ENCODE data around the gene TMEM198. TPM values are rescaled to one million over a fixed set of nuclear protein-coding genes. Genes with fewer than 3 reads are reported as not detected.

The TMEM198 gene
- total RNA-seq, 1 experiment from 2014 or later = 2.3 TPM

DNA sequence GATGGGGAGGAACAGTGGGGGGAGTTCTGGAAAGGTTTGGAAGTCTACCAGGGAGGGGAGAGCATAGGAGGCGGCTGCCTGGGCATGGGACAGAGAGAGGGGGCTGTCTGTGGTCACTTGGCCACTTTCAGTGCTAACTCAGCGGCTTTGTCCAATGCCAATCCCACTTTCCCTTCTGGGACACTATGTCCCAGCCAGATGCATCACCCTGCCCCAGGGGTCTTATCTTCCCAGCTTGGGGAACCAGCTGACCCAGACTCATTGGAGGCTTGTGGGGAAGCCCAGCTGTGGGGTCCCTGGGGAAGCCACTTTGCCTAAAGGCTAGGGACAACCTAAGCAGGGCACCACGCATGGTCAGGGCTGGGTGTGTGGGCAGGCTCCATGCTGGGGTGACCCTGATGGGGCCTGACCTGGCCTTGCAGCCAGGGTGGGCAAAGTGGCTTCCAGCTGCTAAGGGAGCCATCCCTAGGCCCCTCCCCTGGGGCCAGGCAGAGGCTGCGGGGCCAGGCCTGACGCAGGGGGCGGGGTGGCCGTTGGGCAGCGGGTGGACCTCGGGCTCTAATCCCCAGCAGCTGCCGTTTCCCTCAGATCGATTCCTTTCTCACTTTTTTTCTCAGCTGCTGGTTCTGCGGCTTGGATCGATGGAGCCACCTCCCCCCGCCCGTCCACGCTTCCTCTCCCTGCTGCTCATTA lies 31.2 kb upstream of the TMEM198 start:
- DNase-seq (ENCODE audit: low read depth, low spot score) (no peak), ATAC-seq (no peak)
- intact Hi-C loops (cut with micrococcal nuclease; ENCODE audit: unreplicated experiment) = no loop called here
- POLR2A ChIA-PET = no interaction called here
- BruUV-seq (replicated peaks) = no TSS peak
- TF ChIP-seq, protein P1, sequence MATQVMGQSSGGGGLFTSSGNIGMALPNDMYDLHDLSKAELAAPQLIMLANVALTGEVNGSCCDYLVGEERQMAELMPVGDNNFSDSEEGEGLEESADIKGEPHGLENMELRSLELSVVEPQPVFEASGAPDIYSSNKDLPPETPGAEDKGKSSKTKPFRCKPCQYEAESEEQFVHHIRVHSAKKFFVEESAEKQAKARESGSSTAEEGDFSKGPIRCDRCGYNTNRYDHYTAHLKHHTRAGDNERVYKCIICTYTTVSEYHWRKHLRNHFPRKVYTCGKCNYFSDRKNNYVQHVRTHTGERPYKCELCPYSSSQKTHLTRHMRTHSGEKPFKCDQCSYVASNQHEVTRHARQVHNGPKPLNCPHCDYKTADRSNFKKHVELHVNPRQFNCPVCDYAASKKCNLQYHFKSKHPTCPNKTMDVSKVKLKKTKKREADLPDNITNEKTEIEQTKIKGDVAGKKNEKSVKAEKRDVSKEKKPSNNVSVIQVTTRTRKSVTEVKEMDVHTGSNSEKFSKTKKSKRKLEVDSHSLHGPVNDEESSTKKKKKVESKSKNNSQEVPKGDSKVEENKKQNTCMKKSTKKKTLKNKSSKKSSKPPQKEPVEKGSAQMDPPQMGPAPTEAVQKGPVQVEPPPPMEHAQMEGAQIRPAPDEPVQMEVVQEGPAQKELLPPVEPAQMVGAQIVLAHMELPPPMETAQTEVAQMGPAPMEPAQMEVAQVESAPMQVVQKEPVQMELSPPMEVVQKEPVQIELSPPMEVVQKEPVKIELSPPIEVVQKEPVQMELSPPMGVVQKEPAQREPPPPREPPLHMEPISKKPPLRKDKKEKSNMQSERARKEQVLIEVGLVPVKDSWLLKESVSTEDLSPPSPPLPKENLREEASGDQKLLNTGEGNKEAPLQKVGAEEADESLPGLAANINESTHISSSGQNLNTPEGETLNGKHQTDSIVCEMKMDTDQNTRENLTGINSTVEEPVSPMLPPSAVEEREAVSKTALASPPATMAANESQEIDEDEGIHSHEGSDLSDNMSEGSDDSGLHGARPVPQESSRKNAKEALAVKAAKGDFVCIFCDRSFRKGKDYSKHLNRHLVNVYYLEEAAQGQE (IDR thresholded peaks at IDR 0.05; ENCODE audit: insufficient read depth in 1 of 2, low read depth in 2 of 2, low read length in 1 of 2) = no peak
- TF ChIP-seq TCF7L2 (IDR thresholded peaks at IDR 0.05; ENCODE audit: low read depth, low read length) (no peak), POLR2AphosphoS5 (IDR thresholded peaks at IDR 0.05; ENCODE audit: low read depth, low read length) (no peak), SIN3A (IDR thresholded peaks at IDR 0.05; ENCODE audit: borderline replicate concordance, insufficient read depth, low read depth, low read length) (no peak)
- TF ChIP-seq, protein P2, sequence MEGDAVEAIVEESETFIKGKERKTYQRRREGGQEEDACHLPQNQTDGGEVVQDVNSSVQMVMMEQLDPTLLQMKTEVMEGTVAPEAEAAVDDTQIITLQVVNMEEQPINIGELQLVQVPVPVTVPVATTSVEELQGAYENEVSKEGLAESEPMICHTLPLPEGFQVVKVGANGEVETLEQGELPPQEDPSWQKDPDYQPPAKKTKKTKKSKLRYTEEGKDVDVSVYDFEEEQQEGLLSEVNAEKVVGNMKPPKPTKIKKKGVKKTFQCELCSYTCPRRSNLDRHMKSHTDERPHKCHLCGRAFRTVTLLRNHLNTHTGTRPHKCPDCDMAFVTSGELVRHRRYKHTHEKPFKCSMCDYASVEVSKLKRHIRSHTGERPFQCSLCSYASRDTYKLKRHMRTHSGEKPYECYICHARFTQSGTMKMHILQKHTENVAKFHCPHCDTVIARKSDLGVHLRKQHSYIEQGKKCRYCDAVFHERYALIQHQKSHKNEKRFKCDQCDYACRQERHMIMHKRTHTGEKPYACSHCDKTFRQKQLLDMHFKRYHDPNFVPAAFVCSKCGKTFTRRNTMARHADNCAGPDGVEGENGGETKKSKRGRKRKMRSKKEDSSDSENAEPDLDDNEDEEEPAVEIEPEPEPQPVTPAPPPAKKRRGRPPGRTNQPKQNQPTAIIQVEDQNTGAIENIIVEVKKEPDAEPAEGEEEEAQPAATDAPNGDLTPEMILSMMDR (IDR thresholded peaks at IDR 0.05) = no peak
- CTCF ChIA-PET = no interaction called here
- Histone ChIP-seq H3K27me3 (ENCODE audit: control insufficient read depth, insufficient read depth, low read length) (no peaks in the 10 kb centered on the region; the same call in 1 of the 2 replicates), H3K27ac (ENCODE audit: low read length) (no peak overlapping the region), H3K36me3 (ENCODE audit: control insufficient read depth, insufficient read depth, low read length) (no peaks in the 10 kb centered on the region), H3K9me3 (ENCODE audit: control insufficient read depth, insufficient read depth, low read depth, low read length) (no peaks in the 10 kb centered on the region), H3K4me3 (ENCODE audit: low read depth in 2 of 2, low read length in 2 of 2) (no peak overlapping the region), H3K4me1 (ENCODE audit: control insufficient read depth, insufficient read depth, low read length) (peaks cover 20% of the 10 kb centered on the region)
- in situ Hi-C loops (cut with HindIII; ENCODE audit: low pct_unique_long_range_greater_than_20kb, low sequenced_read_pairs) = no loop called here

DNA sequence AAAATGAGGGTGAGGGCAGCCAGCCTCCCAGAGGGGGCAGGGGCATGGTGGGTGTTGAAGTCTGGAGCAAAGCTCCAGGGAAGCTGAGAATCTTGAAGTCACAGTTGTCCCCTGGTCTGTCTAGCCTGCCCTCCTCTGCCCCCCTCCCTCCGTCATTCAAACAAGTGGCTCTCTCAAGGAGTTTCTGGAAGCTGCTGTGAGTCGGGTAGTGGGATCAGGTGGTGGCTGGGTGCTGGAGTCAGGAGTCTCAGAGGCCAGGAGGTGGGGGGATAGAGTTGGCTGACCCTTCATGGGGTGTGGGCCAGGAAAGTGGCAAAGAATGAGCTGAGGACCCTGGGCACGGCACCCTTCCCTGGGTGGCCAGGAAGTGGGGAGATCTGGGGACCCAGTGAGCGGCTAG lies 30.0 kb upstream of the TMEM198 start:
- Histone ChIP-seq H3K4me3 (ENCODE audit: low read depth in 2 of 2, low read length in 2 of 2) (no peak overlapping the region), H3K27ac (ENCODE audit: low read length) (no peak overlapping the region), H3K27me3 (ENCODE audit: control insufficient read depth, insufficient read depth, low read length) (no peaks in the 10 kb centered on the region; the same call in 1 of the 2 replicates), H3K36me3 (ENCODE audit: control insufficient read depth, insufficient read depth, low read length) (no peaks in the 10 kb centered on the region), H3K4me1 (ENCODE audit: control insufficient read depth, insufficient read depth, low read length) (peaks cover 14% of the 10 kb centered on the region), H3K9me3 (ENCODE audit: control insufficient read depth, insufficient read depth, low read depth, low read length) (no peaks in the 10 kb centered on the region)
- CTCF ChIA-PET = no interaction called here
- in situ Hi-C loops (cut with HindIII; ENCODE audit: low pct_unique_long_range_greater_than_20kb, low sequenced_read_pairs) = no loop called here
- DNase-seq (ENCODE audit: low read depth, low spot score) (no peak), ATAC-seq (no peak)
- POLR2A ChIA-PET = no interaction called here
- no TSS peak for BruUV-seq (replicated peaks)
- intact Hi-C loops (cut with micrococcal nuclease; ENCODE audit: unreplicated experiment) = no loop called here
- no peak for TF ChIP-seq POLR2AphosphoS5 (IDR thresholded peaks at IDR 0.05; ENCODE audit: low read depth, low read length)
- no peak for TF ChIP-seq SIN3A (IDR thresholded peaks at IDR 0.05; ENCODE audit: borderline replicate concordance, insufficient read depth, low read depth, low read length)
- TF ChIP-seq, protein P2 (IDR thresholded peaks at IDR 0.05) = no peak
- TF ChIP-seq, protein P1 (IDR thresholded peaks at IDR 0.05; ENCODE audit: insufficient read depth in 1 of 2, low read depth in 2 of 2, low read length in 1 of 2) = no peak
- no peak for TF ChIP-seq TCF7L2 (IDR thresholded peaks at IDR 0.05; ENCODE audit: low read depth, low read length)
